Tibial artery (tissue), 4 donors: ENCODE measurements around the gene TMEM179B.
A peak's percentile ranks its signal among the peaks of the same experiment; 100 is the strongest.

Experiments
- DNase-seq, 2 donors: peaks; one replicate each; pipeline ENCODE4 v3.0.0-alpha.2; 2019
- H3K27ac ChIP-seq, 2 donors: fragments of 200-600 bp; sonication (generic) in 1 of 2; 1 replicate in 1 of 2; 2 replicates in 1 of 2; pipeline ENCODE4 v1.5.1; 2018 to 2019; ENCODE audit warnings: mild to moderate bottlenecking in 1 of 2
- H3K27me3 ChIP-seq, 2 donors: fragments of 200-600 bp; sonication (generic) in 1 of 2; one replicate each; pipeline versions ENCODE4 v1.5.1 to v1.6.0; 2016 to 2019
- H3K36me3 ChIP-seq, 3 donors: fragments of 200-600 bp; sonication (generic) in 2 of 3; one replicate each; pipeline ENCODE4 v1.5.1; 2016 to 2019; ENCODE audit warnings: mild to moderate bottlenecking in 2 of 3
- H3K4me1 ChIP-seq, 4 donors: fragments of 200-600 bp; sonication (generic) in 2 of 4; 1 replicate in 3 of 4; 2 replicates in 1 of 4; pipeline ENCODE4 v1.5.1; 2016 to 2019
- H3K4me3 ChIP-seq, 2 donors: fragments of 200-600 bp; sonication (generic) in 1 of 2; 1 replicate in 1 of 2; 2 replicates in 1 of 2; pipeline ENCODE4 v1.5.1; 2018 to 2019; ENCODE audit warnings: mild to moderate bottlenecking in 2 of 2
- H3K9me3 ChIP-seq, 3 donors: fragments of 200-600 bp; sonication (generic) in 1 of 3; one replicate each; pipeline ENCODE4 v1.5.1; 2016 to 2019
- CTCF ChIP-seq, 2 experiments: fragments of 200-600 bp in 1 of 2; fragments of 450-650 bp in 1 of 2; IDR thresholded peaks; one replicate each; pipeline ENCODE4 v1.5.1; 2017 to 2019; ENCODE audit warnings: antibody characterized with exemption in 2 of 2, mild to moderate bottlenecking in 1 of 2, moderate library complexity in 1 of 2
- intact Hi-C: fragments of 100-400 bp; cut with DNase I; formaldehyde crosslinking; loops from one replicate; pipeline ENCODE4 v1.15.0; 2023; ENCODE audit warnings: low total_unique reads

Gene TMEM179B

DNA sequence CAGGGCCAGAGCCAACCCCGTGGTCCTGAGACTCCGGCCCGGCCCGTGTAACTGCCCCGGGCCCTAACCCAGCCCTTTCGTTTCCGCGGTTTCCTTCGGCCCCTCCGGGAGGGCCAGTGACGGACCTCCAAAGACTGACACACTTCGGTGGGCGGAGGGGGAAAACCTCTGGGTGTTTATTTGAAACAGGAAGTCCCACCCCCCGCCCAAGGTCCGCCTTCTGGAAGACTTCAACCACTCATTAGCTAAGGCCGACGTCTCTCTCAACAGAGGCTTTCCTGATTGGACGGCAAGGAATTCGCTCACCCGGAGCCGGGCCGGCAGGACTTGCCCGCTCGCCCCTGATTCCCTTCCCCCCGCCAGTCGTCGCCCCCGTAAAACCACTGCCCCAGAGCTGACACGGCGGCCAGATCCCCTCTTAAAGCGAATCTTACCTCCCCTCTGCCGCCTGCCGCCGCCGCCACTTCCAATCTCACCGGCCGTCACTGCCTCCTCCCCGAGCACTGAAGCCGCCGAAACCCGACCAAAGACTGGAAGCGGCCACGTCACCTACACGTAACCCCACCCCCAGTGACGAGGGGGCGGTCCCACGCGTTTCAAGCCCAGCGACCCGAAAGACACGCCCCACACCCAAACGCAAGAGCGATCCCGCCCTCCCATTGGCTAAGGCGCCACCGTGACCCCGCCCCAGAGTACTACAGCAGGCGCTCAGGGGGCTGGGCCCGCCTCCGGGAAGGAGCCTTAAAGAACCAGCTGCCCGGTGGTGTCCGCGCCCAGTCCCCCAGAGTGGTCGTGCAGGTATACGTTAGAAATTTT lies 44.5 kb downstream of the TMEM179B start, which contains the start of gene STX5:
STX5 (minus strand) TSS at position 532 of the 816 bp plus-strand sequence. CDS start 808 bp downstream, outside the sequence.
- H3K27me3 ChIP-seq, result no peaks in the 10 kb centered on the region
- H3K9me3 ChIP-seq, result no peaks in the 10 kb centered on the region
- peak within 1 kb of the TSS; percentile 91 to 93 for H3K27ac ChIP-seq
- peak; percentile 100 for DNase-seq
- intact Hi-C loops, result no loop called here
- peaks cover 7 to 53% (median 40%) of the 10 kb centered on the region in 4 donors for H3K4me1 ChIP-seq
- TF ChIP-seq CTCF (IDR thresholded peaks at IDR 0.05), result no peak
- H3K4me3 ChIP-seq, result peak within 1 kb of the TSS; percentile 63 to 76
- peaks cover 9 to 43% (median 32%) of the 10 kb centered on the region in 3 donors for H3K36me3 ChIP-seq

GRCh38 chr11:62832336-62833234 lies 45.4 kb downstream of the TMEM179B start, which contains the start of gene TEX54:
Gene TEX54 (minus strand): TSS chr11:62832841.
- H3K36me3 ChIP-seq, result peaks cover under 1 to 34% (median 23%) of the 10 kb centered on the region in 3 donors
- intact Hi-C loops, result no loop called here
- H3K9me3 ChIP-seq, result no peaks in the 10 kb centered on the region
- peak in 1 of 2 donors; percentile 80 for DNase-seq
- no peak for TF ChIP-seq CTCF (IDR thresholded peaks at IDR 0.05)
- peak within 1 kb of the TSS; percentile 91 to 93 for H3K27ac ChIP-seq
- H3K4me1 ChIP-seq, result peaks cover 7 to 54% (median 40%) of the 10 kb centered on the region in 4 donors
- H3K4me3 ChIP-seq, result peak within 1 kb of the TSS; percentile 63 to 76
- H3K27me3 ChIP-seq, result no peaks in the 10 kb centered on the region

GRCh38 chr11:62835336-62835735 lies 48.1 kb downstream of the TMEM179B start:
- Histone ChIP-seq H3K36me3 (peaks cover 0 to 34% (median 23%) of the 10 kb centered on the region in 3 donors), H3K27me3 (no peaks in the 10 kb centered on the region), H3K27ac (no peak overlapping the region), H3K4me1 (peaks cover 7 to 41% (median 31%) of the 10 kb centered on the region in 4 donors), H3K9me3 (no peaks in the 10 kb centered on the region), H3K4me3 (no peak overlapping the region)
- no peak for DNase-seq
- intact Hi-C loops, result loop anchor here (2.0 to 5.0 kb wide), 2 partner anchors 43 kb away; partner anchors contain the start of gene TMEM223
- TF ChIP-seq CTCF (IDR thresholded peaks at IDR 0.05), result no peak

DNA sequence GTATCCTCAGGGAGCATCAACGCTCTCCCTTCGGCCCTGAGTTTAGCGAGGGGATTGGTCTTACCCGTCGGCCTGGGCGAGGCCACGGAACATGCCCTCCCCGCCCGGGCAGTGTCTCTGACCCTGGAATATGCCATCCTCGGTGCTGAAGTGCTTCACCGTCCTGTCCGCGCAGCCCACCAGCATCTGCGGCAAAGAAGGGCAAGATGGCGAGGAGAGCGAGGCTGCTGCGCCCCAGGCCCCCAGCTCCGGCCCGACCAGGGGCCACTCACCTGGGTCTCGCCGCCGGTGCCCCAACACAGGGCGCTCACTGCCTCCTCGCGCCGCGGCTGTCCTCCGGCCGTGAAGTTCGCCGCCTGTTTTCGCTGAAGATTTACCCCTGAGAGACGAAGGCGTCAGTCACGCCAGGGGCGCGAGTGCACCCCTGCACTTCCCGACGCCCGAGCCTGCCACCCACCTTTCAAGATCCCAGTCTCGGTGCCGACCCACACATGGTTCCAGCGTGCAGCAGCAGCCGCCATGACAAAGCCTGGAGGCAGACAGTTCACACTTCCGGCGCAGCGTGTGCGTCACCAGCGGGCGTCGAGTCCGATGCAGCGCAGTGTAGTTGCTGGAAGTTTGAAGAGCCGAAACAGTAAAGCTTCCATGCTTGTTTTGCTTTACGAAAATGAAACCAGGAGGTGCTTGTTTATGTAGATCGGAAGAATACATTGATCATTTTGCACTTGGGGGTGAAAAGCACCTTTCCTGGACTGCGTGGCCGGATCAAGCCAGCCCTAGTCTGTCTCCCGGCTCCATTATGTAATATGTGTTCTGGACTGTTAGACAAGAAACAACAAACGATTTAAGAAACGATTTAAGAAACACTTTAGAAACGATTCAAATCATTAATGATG lies 52.1 kb downstream of the TMEM179B start, which contains the start of gene WDR74:
WDR74 (minus strand) TSS at position 541 of the 896 bp plus-strand sequence; CDS start at position 521, 20 bp downstream.
- no peak for TF ChIP-seq CTCF (IDR thresholded peaks at IDR 0.05)
- Histone ChIP-seq H3K4me3 (peak within 1 kb of the TSS; percentile 66 to 84), H3K27me3 (no peaks in the 10 kb centered on the region), H3K4me1 (peaks cover 0 to 33% (median 15%) of the 10 kb centered on the region in 4 donors), H3K9me3 (no peaks in the 10 kb centered on the region), H3K27ac (peak within 1 kb of the TSS; percentile 91 to 95), H3K36me3 (peaks cover 0 to 24% (median 16%) of the 10 kb centered on the region in 3 donors)
- intact Hi-C loops, result loop anchor here (5.0 kb wide), 1 partner anchor 47 kb away; the partner anchor contains the start of gene TMEM223
- peak; percentile 91 to 93 for DNase-seq
